Posterior vena cava (tissue), 2 donors: ENCODE results near the gene OR6X1. TPM values are rescaled to one million over a fixed set of nuclear protein-coding genes. Genes with fewer than 3 reads are reported as not detected.
"Not testable (repeated sequence)": the region's sequence is repeated elsewhere in the genome, so short reads cannot be mapped to it uniquely, and the experiment has no call there.

Experiments
- DNase-seq: peaks from one replicate; pipeline ENCODE4 v3.0.0-alpha.2; 2020; ENCODE audit warnings: low spot score
- intact Hi-C, 2 donors: fragments of 100-400 bp; cut with DNase I; formaldehyde crosslinking; loops; one replicate each; pipeline versions ENCODE4 v1.14.1 to v1.14.2; 2022 to 2023
- total RNA-seq, 2 donors: library from RNA; stranded (reverse); fragmentation: NEBNext Ultra II Directional; extraction: Animal tissue kit (Norgen Biotek cat#: 25700); gene quantifications; one replicate each; pipeline ENCODE4 v1.2.1, GENCODE V29; 2021
- donor health status: DM: yes; HTN: yes; CAD: no.
- donor health status: DM: yes; HTN: yes; CAD: no.

OR6X1 gene
- total RNA-seq, 2 donors from 2014 or later: not detected

- no peak for DNase-seq
- intact Hi-C loops: no loop called here
These were observed 3.7 kb upstream of the OR6X1 start for GRCh38 chr11:123757976-123758375.

- intact Hi-C loops: no loop called here
- DNase-seq: no peak
These were observed 1.5 kb upstream of the OR6X1 start for GRCh38 chr11:123755813-123756212.

GRCh38 chr11:123755344-123755743 lies 1.0 kb upstream of the OR6X1 start:
- no peak for DNase-seq
- intact Hi-C loops: no loop called here

- no peak for DNase-seq
- intact Hi-C loops: no loop called here
These were observed 1.2 kb downstream of the OR6X1 start for GRCh38 chr11:123753110-123753509.

DNA sequence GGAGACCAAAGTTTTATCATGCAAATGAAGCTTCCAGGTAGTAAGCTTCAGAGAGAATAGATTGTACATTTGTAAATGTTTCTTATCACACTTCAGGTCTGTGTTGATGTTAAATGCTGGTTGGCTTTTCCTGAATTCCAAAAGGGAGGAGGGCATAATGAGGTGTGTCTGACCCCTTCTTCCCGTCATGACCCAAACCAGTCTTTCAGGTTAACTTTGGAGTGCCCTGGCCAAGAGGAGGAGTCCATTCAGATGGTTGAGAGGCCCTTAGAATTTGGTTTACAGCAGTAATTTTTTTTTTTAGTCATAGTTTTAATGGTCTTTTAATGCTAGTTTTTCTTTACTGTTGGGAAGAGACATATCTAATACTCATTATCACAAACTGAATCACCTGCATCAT lies 2.5 kb downstream of the OR6X1 start:
- no peak for DNase-seq
- intact Hi-C loops: no loop called here

GRCh38 chr11:123748349-123748748 lies 6.0 kb downstream of the OR6X1 start:
- DNase-seq, intact Hi-C loops: not testable (repeated sequence)

- intact Hi-C loops: no loop called here
These were observed 8.4 kb downstream of the OR6X1 start for GRCh38 chr11:123745764-123746451.

GRCh38 chr11:123742724-123743120 lies 11.6 kb downstream of the OR6X1 start:
- intact Hi-C loops: no loop called here
- no peak for DNase-seq

More at GRCh38 chr11:123745764-123746451, 8.4 kb downstream of the OR6X1 start:
- DNase-seq: no peak

- no peak for DNase-seq
- intact Hi-C loops: no loop called here
These were observed 12.1 kb downstream of the OR6X1 start for GRCh38 chr11:123742031-123742723.

- intact Hi-C loops: no loop called here
- DNase-seq: peak; percentile 98
These were observed 12.9 kb downstream of the OR6X1 start, which contains the start of gene ZNF202 for GRCh38 chr11:123741159-123742030. ZNF202 (minus strand) TSS chr11:123741660; CDS start chr11:123730888, 10,772 bp downstream.

- intact Hi-C loops: no loop called here
- no peak for DNase-seq
These were observed 13.5 kb downstream of the OR6X1 start for GRCh38 chr11:123740787-123741158.

DNA sequence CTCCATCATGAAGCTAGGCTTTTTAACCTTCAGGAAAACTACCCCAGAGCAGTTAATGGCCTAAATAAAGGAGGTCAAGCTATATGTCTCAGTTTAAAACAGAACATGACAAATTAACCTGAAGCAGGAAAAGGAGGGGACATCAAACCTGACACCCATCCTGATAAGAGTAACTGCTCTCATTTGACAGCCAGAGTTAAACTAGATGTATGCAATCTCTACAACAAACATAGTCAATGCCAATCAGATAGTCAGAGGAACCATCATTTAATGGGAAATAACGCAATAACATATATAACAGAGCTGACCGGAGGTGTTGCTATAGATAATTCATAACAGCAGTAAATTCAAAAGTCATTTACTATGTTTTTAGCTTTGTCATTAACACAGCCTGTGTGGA lies 15.9 kb downstream of the OR6X1 start:
- no peak for DNase-seq
- intact Hi-C loops: no loop called here

DNA sequence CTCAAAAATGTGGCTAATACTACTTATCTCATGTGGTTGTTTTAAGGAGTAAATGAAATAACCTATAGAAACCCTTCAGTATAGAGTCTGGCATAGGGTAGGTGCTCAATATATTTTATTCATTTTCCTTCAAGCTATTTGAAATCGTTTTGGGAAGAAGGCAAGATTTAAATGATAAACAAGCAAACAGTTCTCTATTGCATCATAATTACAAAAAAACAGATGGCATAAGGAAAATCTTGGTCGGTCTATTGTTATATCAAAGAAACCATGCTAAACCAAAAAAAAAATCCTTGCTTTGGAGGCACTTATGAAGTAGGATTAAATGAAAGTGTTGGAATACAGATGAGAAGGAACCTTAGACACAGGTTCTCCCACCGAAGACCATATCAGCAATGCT lies 17.5 kb downstream of the OR6X1 start:
- no peak for DNase-seq
- intact Hi-C loops: no loop called here

DNA sequence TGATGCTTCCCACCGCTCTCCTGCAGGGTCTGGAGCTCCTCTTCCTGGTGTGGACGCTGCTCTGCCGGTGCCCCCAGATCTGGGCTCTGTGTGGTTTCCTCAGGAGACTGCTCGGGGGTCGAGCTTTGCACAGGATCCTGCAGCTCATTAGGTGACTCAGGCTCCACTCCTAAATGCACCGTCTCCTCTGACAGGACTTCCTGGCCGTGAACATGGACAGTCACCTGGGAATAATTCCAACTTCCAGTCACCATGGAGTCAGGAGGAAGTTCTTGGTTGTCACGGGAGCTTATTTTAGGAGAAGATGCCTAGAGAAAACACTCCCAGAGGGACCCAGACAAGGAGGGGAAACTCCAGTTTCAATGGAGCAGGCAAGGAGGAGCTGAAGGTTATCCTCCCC lies 24.7 kb downstream of the OR6X1 start:
- intact Hi-C loops: no loop called here
- no peak for DNase-seq

DNA sequence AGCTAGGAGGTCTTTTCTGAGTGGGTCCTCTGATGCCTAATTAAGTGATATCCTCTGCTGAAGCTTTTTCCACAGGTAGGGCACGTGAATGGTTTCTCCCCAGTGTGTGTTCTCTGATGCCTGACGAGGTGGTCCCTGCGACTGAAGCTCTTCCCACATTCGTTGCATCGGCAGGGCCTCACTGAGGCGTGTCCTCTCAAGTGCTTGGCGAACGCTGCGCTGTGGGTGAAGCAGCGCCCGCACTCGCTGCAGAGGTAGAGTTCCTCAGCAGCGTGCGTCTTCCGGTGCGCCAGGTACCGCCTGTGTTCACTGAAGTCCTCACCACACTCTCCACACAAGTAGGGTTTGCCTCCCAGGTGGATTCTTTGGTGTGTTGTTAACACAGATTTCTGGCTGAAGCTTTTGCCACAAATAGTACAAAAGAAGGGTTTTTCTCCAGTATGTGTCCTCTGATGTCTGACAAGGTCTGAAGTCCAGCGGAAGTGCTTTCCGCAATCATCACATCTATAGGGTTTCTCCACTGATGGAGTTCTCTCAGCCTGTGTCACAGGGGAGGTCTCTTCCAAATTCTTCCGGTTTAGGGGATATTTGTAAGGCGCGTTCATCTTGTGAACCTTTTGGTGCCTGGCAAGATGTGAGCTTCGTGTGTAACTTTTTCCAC lies 28.2 kb downstream of the OR6X1 start:
- intact Hi-C loops: no loop called here
- no peak for DNase-seq

DNA sequence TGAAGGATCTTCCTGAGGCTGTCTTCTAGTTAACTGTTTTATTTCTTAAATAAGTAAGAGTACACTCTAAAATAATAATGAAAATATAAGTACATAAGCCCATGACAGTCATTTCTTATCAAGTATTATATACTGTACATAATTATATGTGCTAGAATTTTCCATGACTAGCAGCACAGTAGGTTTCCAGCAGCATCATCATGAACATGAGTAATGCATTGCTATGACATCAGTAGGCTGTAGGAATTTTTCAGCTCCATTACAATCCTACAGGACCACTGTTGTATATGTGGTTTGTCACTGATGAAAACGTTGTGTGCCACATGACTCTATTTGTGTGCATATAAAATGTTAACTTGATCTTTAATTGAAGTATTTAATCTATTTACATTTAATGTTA lies 34.9 kb downstream of the OR6X1 start:
- intact Hi-C loops: no loop called here
- no peak for DNase-seq

GRCh38 chr11:123718469-123718868 lies 35.8 kb downstream of the OR6X1 start:
- DNase-seq: no peak
- intact Hi-C loops: no loop called here

GRCh38 chr11:123718063-123718462 lies 36.3 kb downstream of the OR6X1 start:
- intact Hi-C loops: no loop called here

GRCh38 chr11:123712627-123713026 lies 41.7 kb downstream of the OR6X1 start:
- DNase-seq, intact Hi-C loops: not testable (repeated sequence)

More at GRCh38 chr11:123718063-123718462, 36.3 kb downstream of the OR6X1 start:
- DNase-seq: no peak
